Activated CD8-positive, alpha-beta T cell treated with anti-CD3 and anti-CD28 coated beads for 36 hours (primary cell): ENCODE results near the gene UNC45B. TPM values are rescaled to one million over a fixed set of nuclear protein-coding genes. Genes with fewer than 3 reads are reported as not detected.

ENCODE experiments used
- ATAC-seq: fragments of 200-7000 bp; cut with Tn5 transposase; one replicate; pipeline ENCODE4 v1.10.0; 2021; ENCODE audit warnings: mild to moderate bottlenecking, moderate library complexity
- CTCF ChIA-PET: fragments of 350-600 bp; sonication (Branson Sonifier 250); formaldehyde crosslinking; loops from one replicate; lab custom pipeline; 2021; ENCODE audit warnings: antibody characterized with exemption; lab: Charles Lee
- POLR2A ChIA-PET: fragments of 350-600 bp; sonication (Branson Sonifier 250); formaldehyde crosslinking; loops from one replicate; lab custom pipeline; 2021; ENCODE audit warnings: antibody characterized with exemption; lab: Charles Lee
- DNase-seq: peaks from one replicate; pipeline ENCODE4 v3.0.0-alpha.2; 2020
- H3K27ac Mint-ChIP-seq: one replicate; pipeline ENCODE4 v1.8.0; 2021; ENCODE audit warnings: mild to moderate bottlenecking, mixed read lengths
- H3K27me3 Mint-ChIP-seq: one replicate; pipeline ENCODE4 v1.8.0; 2021; ENCODE audit warnings: mixed read lengths
- H3K36me3 Mint-ChIP-seq: one replicate; pipeline ENCODE4 v1.8.0; 2021; ENCODE audit warnings: low read depth, mixed read lengths
- H3K4me1 Mint-ChIP-seq: one replicate; pipeline ENCODE4 v1.8.0; 2021; ENCODE audit warnings: low read depth, mixed read lengths
- H3K4me3 Mint-ChIP-seq: one replicate; pipeline ENCODE4 v1.8.0; 2021; ENCODE audit warnings: mild to moderate bottlenecking, moderate library complexity, mixed read lengths
- H3K9me3 Mint-ChIP-seq: one replicate; pipeline ENCODE4 v1.8.0; 2021; ENCODE audit warnings: mixed read lengths
- CTCF ChIP-seq: fragments of 200-600 bp; IDR thresholded peaks from one replicate; pipeline ENCODE4 v1.8.0; 2022; ENCODE audit warnings: antibody characterized with exemption, mild to moderate bottlenecking
- intact Hi-C: fragments of 100-400 bp; cut with micrococcal nuclease; formaldehyde crosslinking; loops from one replicate; pipeline ENCODE4 v1.10.0; 2022
- total RNA-seq, 2 experiments: library from RNA; stranded (reverse); gene quantifications; one replicate each; pipeline ENCODE4 v1.2.3, GENCODE V29; 2021

UNC45B gene
- total RNA-seq, 2 experiments from 2014 or later, result 0.11 TPM; not detected in 1

- no peak overlapping the region for H3K4me3 Mint-ChIP-seq
Observed at GRCh38 chr17:35162755-35163154, 15.1 kb downstream of the UNC45B start.

GRCh38 chr17:35163886-35164285, 16.3 kb downstream of the UNC45B start:
- intact Hi-C loops, result no loop called here
- Mint-ChIP-seq H3K36me3 (no peaks in the 10 kb centered on the region), H3K27me3 (no peaks in the 10 kb centered on the region), H3K27ac (no peak overlapping the region), H3K4me1 (peaks cover 38% of the 10 kb centered on the region), H3K9me3 (peaks cover 2% of the 10 kb centered on the region), H3K4me3 (no peak overlapping the region)
- DNase-seq, result no peak
- CTCF ChIA-PET, result no interaction called here
- TF ChIP-seq CTCF, result no peak
- POLR2A ChIA-PET, result interaction anchor here (1.0 to 1.7 kb wide), 3 partner anchors 15 to 210 kb away, joined by 3 to 4 read pairs (median 3); partner anchors contain the start of gene SLFN11
- ATAC-seq, result no peak

More at GRCh38 chr17:35162755-35163154, 15.1 kb downstream of the UNC45B start:
- ChIA-PET POLR2A (interaction anchor here (0.6 to 1.4 kb wide), 3 partner anchors 14 to 375 kb away, joined by 3 read pairs; no protein-coding TSS in a partner anchor), CTCF (no interaction called here)
- intact Hi-C loops, result no loop called here
- H3K27ac Mint-ChIP-seq, result no peak overlapping the region
- peaks cover 2% of the 10 kb centered on the region for H3K9me3 Mint-ChIP-seq
- H3K4me1 Mint-ChIP-seq, result peaks cover 38% of the 10 kb centered on the region
- no peaks in the 10 kb centered on the region for H3K27me3 Mint-ChIP-seq
- no peak for ATAC-seq
- no peak for DNase-seq
- H3K36me3 Mint-ChIP-seq, result no peaks in the 10 kb centered on the region
- TF ChIP-seq CTCF, result no peak

DNA sequence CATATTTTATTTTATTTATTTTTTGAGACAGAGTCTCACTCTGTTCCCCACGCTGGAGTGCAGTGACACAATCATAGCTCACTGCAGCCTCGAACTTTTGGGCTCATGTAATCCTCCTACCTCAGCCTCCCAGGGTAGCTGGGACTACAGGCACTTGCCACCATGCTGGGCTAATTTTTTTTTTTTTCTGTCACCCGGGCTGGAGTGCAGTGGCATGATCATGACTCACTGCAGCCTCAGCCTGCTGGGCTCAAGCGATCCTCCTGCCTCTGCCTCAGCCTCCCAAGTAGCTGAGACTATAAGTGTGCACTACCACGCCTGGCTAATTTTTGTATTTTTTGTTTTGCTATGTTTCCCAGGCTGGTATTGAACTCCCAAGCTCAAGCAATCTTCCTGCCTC, 17.1 kb downstream of the UNC45B start:
- CTCF ChIA-PET, result interaction anchor here (0.8 to 1.2 kb wide), 2 partner anchors 48 to 553 kb away, joined by 3 to 4 read pairs; no protein-coding TSS in a partner anchor
- ATAC-seq (no peak), DNase-seq (no peak)
- peaks cover 2% of the 10 kb centered on the region for H3K9me3 Mint-ChIP-seq
- H3K4me3 Mint-ChIP-seq, result no peak overlapping the region
- no peak overlapping the region for H3K27ac Mint-ChIP-seq
- H3K27me3 Mint-ChIP-seq, result no peaks in the 10 kb centered on the region
- intact Hi-C loops, result no loop called here
- H3K4me1 Mint-ChIP-seq, result peaks cover 32% of the 10 kb centered on the region
- no peak for TF ChIP-seq CTCF
- H3K36me3 Mint-ChIP-seq, result no peaks in the 10 kb centered on the region
- POLR2A ChIA-PET, result interaction anchor here (1.1 to 1.7 kb wide), 3 partner anchors 15 to 209 kb away, joined by 3 to 6 read pairs (median 4); partner anchors contain the start of gene SLFN11

- no peak overlapping the region for H3K27ac Mint-ChIP-seq
- ChIA-PET POLR2A (interaction anchor here (0.6 to 2.3 kb wide), 3 partner anchors 47 to 206 kb away, joined by 3 to 6 read pairs (median 4); partner anchors contain the start of genes SLFN11 and SLFN5), CTCF (interaction anchor here (1.2 to 2.3 kb wide), 4 partner anchors 17 to 447 kb away, joined by 3 to 9 read pairs (median 4); no protein-coding TSS in a partner anchor)
- ATAC-seq (no peak), DNase-seq (no peak)
- H3K4me1 Mint-ChIP-seq, result peaks cover 20% of the 10 kb centered on the region
- H3K4me3 Mint-ChIP-seq, result no peak overlapping the region
- no peaks in the 10 kb centered on the region for H3K9me3 Mint-ChIP-seq
- no peaks in the 10 kb centered on the region for H3K27me3 Mint-ChIP-seq
- TF ChIP-seq CTCF, result no peak
- intact Hi-C loops, result no loop called here
- H3K36me3 Mint-ChIP-seq, result no peaks in the 10 kb centered on the region
Observed at GRCh38 chr17:35166526-35166925, 18.9 kb downstream of the UNC45B start.

DNA sequence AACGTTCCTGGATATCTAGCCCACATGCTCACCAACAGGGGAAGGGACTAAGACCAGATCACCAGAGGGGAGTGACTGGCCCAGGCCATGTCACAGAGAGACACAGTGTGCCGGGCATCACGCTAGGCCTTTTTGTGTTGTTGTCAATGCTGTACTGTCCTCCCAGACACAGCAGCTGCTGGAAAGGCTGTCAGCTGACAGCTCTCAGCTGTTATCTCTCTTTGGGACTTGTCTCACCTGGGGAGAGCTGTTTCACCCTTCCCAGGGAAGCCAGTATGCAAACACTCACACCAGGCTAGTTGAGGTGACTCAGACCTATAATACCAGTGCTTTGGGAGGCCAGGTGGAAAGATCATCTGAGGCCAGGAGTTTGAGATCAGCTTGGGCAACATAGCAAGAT, 19.4 kb downstream of the UNC45B start:
- DNase-seq (no peak), ATAC-seq (no peak)
- Mint-ChIP-seq H3K4me3 (no peak overlapping the region), H3K9me3 (no peaks in the 10 kb centered on the region), H3K4me1 (peaks cover 20% of the 10 kb centered on the region), H3K27ac (no peak overlapping the region), H3K27me3 (no peaks in the 10 kb centered on the region), H3K36me3 (no peaks in the 10 kb centered on the region)
- ChIA-PET POLR2A (interaction anchor here (0.6 to 2.3 kb wide), 3 partner anchors 46 to 206 kb away, joined by 3 to 6 read pairs (median 3); partner anchors contain the start of genes SLFN11 and SLFN5), CTCF (interaction anchor here (0.8 to 2.3 kb wide), 3 partner anchors 47 to 373 kb away, joined by 3 to 9 read pairs (median 5); no protein-coding TSS in a partner anchor)
- no peak for TF ChIP-seq CTCF
- intact Hi-C loops, result no loop called here
